Suppressor macrophage treated with lipopolysaccharide for 4 hours (primary cell): ENCODE data around the gene CHMP2A.
"Not testable (repeated sequence)": the region's sequence is repeated elsewhere in the genome, so short reads cannot be mapped to it uniquely, and the experiment has no call there.

Experiments
- DNase-seq: peaks from one replicate; pipeline ENCODE4 v3.0.0-alpha.2; 2020

Gene CHMP2A

DNA sequence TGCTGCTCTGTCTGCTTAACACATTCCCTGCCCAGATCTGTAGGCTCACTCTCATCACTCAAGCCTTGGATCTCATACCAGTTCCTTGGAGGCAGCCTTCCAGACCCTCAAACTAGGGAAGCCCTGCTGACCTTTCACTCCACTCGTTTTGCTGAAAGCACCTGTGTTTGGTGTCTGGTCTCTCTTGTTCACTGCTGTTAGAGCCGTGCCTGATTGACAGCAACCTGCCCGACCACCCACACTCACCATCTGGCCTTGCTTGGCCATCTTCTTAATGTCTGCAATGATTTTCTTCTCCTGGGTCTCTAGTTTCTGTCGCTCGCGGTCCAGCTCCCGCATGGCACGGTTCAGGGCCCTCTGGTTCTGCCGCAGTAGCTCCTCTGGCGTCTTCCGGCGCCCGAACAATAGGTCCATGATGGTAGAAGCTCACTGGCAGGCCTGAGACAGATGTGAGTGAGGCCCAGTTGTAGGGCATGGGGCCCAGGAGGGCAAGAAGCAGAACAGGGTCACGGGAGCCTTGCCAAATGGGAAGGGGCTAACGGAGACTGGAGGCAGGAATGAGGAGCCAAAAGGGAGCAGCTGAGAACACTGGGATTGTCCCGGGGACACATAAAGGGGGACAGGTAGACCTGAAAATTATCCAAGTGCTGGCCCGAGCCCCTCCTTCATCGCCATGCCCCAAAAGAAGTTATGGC is 959 bp downstream of the CHMP2A start:
- DNase-seq = no peak

DNA sequence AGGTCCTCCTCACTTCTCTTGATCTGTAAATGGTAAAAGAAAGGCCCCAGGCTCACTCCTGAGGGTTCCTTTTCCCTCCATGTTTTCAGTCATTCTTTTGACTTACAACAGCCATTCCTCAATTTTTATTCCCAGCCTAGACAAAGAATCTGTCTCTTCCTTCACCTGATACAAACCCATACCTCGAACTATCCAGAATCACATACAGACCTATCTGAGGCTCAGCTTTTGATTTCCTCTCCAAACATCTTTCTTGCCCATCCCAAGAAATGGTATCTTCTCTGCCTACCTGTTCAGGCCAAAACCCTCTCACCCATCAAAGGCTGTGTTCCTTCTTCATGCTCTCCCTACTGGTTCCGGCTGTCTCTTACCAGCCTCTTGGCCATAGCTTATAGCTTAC is 2.2 kb downstream of the CHMP2A start:
- no peak for DNase-seq

DNA sequence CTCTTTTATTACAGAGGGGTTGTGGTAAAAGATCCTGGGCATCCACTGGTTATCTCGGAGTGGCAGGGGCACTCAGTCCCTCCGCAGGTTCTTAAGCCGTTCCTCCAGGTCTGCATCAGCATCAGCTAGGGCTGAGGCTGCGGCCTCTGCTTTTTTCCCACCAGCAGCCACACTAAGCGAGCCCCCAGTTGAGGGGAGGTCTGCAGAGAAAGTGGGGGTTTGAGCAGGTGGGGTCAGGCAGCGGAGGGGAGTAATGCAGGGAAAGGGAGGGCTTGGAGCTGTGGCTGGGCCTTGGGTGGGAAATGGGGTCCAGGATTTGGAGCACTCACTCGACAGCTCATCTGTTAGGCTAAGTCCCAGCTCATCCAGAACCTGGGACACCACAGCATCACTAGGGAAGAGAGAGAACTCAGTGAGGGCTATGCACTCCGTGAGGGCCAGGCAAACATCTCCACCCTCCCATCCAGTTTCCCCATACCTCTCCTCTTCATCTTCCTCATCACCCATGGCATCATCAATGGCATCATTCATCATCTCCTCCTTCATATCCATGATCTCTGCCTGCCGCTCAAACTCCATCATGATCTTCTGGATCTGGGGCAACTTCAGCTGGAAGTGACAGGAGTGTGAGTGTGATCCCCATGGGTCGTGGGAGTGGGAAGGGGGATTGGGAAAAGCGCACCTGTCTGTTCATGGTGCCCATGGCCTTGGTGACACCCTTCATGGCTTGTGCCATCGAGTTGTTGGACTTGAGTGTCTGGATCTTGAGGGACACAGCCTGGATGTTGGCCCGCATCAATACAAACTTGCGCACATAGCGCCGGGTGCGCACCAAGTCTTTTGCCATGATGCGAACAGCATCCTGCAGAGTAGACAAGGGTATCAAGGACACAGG is 3.1 kb downstream of the CHMP2A start:
- DNase-seq = no peak

DNA sequence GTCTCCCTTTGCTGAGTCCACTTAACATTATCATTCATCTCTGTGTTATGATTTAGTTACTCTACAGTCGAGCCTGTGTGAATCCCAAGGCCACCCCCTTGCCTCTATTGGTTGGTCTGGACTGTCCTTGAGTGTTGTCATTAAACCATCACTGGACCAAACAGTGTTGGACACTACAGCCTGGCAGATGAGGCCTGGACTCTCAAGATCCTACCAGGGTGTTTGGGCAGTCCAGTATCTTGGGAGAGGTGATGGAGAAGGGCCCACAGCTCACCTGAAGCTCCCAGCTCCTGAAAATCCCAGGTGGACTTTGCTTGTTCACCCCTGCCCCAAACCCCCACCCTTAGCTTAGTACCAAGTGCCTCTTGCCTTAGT is 3.8 kb downstream of the CHMP2A start:
- DNase-seq = no peak

GRCh38 chr19:58550362-58551122 is 4.4 kb downstream of the CHMP2A start:
- DNase-seq = no peak

GRCh38 chr19:58549664-58550361 is 5.1 kb downstream of the CHMP2A start:
- no peak for DNase-seq

- DNase-seq = no peak
These were observed 5.8 kb downstream of the CHMP2A start for GRCh38 chr19:58548859-58549663.

GRCh38 chr19:58547323-58548312 is 7.3 kb downstream of the CHMP2A start:
- no peak for DNase-seq

DNA sequence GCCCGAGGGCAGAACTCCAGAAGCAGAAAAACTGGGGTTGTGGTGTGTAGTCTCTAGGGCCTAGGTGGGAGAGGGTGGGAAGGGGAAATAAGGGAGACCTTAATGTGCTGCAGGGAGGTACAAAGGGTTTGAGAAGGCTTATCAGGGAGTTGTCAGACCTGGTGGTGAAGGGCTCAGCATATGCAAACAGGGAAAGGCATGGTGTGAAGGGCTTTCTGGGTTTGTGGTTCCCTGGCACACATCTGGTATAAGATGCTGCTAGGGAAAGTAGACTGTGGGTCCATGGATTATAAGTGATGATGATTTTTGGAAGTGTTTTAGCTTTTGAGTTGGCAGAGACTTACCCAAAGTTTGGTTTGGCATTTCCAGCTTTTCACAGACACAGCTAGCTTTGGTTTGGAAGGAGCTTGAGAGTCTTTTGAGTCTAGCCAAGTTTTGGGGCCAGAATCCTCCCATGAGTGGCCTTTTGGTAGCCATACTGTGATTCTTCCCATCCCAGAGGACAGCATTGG is 8.8 kb downstream of the CHMP2A start:
- no peak for DNase-seq

GRCh38 chr19:58545286-58546018 is 9.5 kb downstream of the CHMP2A start:
- DNase-seq = no peak

DNA sequence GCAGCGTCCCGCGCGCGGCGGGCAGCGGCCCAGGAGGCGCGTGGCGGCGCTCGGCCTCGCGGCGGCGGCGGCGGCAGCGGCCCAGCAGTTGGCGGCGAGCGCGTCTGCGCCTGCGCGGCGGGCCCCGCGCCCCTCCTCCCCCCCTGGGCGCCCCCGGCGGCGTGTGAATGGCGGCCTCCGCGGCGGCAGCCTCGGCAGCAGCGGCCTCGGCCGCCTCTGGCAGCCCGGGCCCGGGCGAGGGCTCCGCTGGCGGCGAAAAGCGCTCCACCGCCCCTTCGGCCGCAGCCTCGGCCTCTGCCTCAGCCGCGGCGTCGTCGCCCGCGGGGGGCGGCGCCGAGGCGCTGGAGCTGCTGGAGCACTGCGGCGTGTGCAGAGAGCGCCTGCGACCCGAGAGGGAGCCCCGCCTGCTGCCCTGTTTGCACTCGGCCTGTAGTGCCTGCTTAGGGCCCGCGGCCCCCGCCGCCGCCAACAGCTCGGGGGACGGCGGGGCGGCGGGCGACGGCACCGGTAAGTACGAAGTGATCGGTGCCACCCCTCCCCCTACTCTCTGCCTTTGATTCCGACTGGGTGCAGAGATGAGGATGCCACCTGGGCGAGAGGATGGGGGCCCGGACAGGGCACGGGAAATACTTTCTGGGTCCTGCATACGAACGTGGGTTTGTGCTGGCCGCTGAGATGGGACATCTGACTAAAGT is 10.2 kb downstream of the CHMP2A start:
- DNase-seq = peak; percentile 86

DNA sequence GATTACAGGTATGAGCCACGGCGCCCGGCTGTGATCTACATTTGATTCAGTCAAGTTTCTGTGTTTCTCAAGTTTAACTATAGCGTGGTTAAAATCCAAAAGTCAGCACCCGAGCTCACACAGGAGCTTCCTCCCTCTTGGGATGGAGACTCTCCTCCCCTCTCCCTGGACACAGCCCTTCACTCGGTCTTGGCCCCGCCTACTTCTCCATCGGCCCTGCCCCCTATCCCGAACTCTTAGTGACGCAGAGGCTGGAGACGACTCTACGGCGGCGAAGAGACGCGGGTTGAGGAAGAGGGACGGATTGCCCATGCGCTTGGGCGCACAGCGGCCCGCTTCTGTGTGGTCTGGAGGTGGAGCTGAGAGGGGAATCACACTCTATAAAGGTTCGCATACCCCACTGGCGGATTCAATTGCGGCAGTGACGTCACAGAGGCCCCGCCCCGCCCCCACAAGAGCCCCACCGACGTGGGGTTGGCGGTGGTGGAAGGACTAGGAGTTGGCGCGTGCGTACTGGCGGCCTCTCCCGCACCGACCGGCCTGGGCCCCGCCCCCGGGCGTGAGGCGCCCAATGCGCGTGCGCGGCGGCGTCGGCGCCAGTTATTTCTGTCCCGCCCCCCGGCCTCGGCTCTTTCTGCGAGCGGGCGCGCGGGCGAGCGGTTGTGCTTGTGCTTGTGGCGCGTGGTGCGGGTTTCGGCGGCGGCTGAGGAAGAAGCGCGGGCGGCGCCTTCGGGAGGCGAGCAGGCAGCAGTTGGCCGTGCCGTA is 10.9 kb downstream of the CHMP2A start, which contains the start of gene TRIM28:
TRIM28 (plus strand) TSS at position 239 of the 765 bp plus-strand sequence. CDS start 694 bp downstream, outside the sequence.
- DNase-seq = peak; percentile 99

DNA sequence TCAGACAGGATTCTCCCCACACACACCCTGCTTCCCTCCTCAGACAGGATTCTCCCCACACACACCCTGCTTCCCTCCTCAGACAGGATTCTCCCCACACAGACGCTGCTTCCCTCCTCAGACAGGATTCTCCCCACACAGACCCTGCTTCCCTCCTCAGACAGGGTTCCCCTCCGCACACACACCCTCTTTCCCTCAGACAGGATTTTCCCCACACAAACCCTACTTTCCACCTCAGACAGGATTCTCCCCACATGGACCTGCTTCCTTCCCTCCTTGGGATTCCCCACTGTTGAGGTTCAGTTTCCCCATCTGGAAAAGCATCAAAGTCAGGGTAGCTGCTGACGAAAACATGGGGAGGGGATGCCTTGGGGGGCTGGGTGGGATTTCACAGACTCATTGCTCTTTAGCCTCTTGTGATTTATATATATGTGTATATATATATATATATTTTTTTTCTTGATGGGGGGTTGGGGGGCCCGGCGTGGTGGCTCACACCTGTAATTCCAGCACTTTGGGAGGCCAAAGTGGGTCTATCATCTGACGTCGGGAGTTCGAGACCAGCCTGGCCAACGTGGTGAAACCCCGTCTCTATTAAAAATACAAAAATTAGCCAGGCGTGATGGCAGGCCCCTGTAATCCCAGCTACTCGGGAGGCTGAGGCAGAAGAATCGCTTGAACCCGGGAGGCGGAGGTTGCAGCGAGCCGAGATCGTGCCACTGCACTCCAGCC is 12.1 kb downstream of the CHMP2A start:
- not testable (repeated sequence) for DNase-seq

DNA sequence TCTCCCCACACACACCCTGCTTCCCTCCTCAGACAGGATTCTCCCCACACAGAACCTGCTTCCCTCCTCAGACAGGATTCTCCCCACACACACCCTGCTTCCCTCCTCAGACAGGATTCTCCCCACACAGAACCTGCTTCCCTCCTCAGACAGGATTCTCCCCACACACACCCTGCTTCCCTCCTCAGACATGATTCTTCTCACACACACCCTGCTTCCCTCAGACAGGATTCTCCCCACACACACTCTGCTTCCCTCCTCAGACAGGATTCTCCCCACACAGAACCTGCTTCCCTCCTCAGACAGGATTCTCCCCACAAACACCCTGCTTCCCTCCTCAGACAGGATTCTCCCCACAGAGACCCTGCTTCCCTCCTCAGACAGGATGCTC is 15.7 kb downstream of the CHMP2A start:
- not testable (repeated sequence) for DNase-seq

GRCh38 chr19:58538257-58539168 is 16.4 kb downstream of the CHMP2A start:
- DNase-seq = no peak
